Hepatocyte (in vitro differentiated cells): Measurements from ENCODE around the gene PLEKHO1. TPM values are rescaled to one million over a fixed set of nuclear protein-coding genes. Genes with fewer than 3 reads are reported as not detected.
A peak's percentile ranks its signal among the peaks of the same experiment; 100 is the strongest.

ENCODE experiments used
- DNase-seq: peaks from one replicate; pipeline ENCODE4 v3.0.0-alpha.2; 2016; ENCODE audit warnings: low spot score
- H2AFZ ChIP-seq: fragments of 200-600 bp; sonication (generic); 2 replicates; pipeline ENCODE4 v1.6.0; 2016; ENCODE audit warnings: antibody characterized with exemption, mild to moderate bottlenecking
- H3K27ac ChIP-seq: fragments of 200-600 bp; sonication (generic); 2 replicates; pipeline ENCODE4 v1.5.1; 2016; ENCODE audit warnings: mild to moderate bottlenecking
- H3K27me3 ChIP-seq: fragments of 200-600 bp; sonication (generic); 2 replicates; pipeline ENCODE4 v1.6.1; 2016
- H3K36me3 ChIP-seq: fragments of 200-600 bp; sonication (generic); replicated peaks from 2 replicates; pipeline ENCODE4 v1.5.1; 2016; ENCODE audit warnings: low read depth; ENCODE audit not compliant: insufficient read depth
- H3K4me1 ChIP-seq: fragments of 200-600 bp; sonication (generic); 2 replicates; pipeline ENCODE4 v1.5.1; 2016; ENCODE audit warnings: mild to moderate bottlenecking, moderate library complexity; ENCODE audit not compliant: insufficient read depth
- H3K4me2 ChIP-seq: fragments of 200-600 bp; sonication (generic); 2 replicates; pipeline ENCODE4 v1.6.0; 2016
- H3K4me3 ChIP-seq: fragments of 200-600 bp; sonication (generic); 2 replicates; pipeline ENCODE4 v1.5.1; 2016; ENCODE audit warnings: mild to moderate bottlenecking
- H3K79me2 ChIP-seq: fragments of 200-600 bp; sonication (generic); 2 replicates; pipeline ENCODE4 v1.6.0; 2017; ENCODE audit warnings: mild to moderate bottlenecking
- H3K9me2 ChIP-seq: fragments of 200-600 bp; sonication (generic); replicated peaks from 2 replicates; pipeline ENCODE4 v1.6.0; 2017; ENCODE audit warnings: mild to moderate bottlenecking; ENCODE audit not compliant: insufficient read depth
- H3K9me3 ChIP-seq: fragments of 200-600 bp; sonication (generic); 2 replicates; pipeline ENCODE4 v1.5.1; 2016; ENCODE audit warnings: low read depth, mild to moderate bottlenecking
- H4K20me1 ChIP-seq: fragments of 200-600 bp; sonication (generic); 2 replicates; pipeline ENCODE4 v1.6.0; 2016; ENCODE audit warnings: mild to moderate bottlenecking; ENCODE audit not compliant: insufficient read depth, poor library complexity, severe bottlenecking
- CTCF ChIP-seq: fragments of 200-600 bp; sonication (generic); IDR thresholded peaks from 2 replicates; pipeline ENCODE4 v1.5.1; 2016; ENCODE audit warnings: antibody characterized with exemption, mild to moderate bottlenecking; ENCODE audit not compliant: poor library complexity
- EZH2 ChIP-seq: fragments of 200-600 bp; sonication (generic); IDR thresholded peaks from 2 replicates; pipeline ENCODE4 v1.6.1; 2016; ENCODE audit warnings: antibody characterized with exemption, mild to moderate bottlenecking, borderline replicate concordance
- EZH2phosphoT487 ChIP-seq: fragments of 200-600 bp; sonication (generic); IDR thresholded peaks from one replicate; pipeline ENCODE4 v1.6.1; 2018; ENCODE audit warnings: antibody characterized with exemption, mild to moderate bottlenecking, low read depth, moderate library complexity; ENCODE audit not compliant: unreplicated experiment, severe bottlenecking
- WGBS: methylation state at CpG from one replicate; pipeline ENCODE4 v1.1.6; 2016; ENCODE audit warnings: low lambda C conversion rate; ENCODE audit errors: missing lambda C conversion rate; 5-methylcytosine and 5-hydroxymethylcytosine counted together
- polyA plus RNA-seq: library from polyadenylated mRNA; unstranded; fragments of >200 nt; fragmentation: Nextera tagmentation; extraction: Ambion mirVana; gene quantifications from 2 replicates; pipeline ENCODE4 v1.2.1, GENCODE V29; 2016
- total RNA-seq: library from RNA; depleted of rRNA; stranded (reverse); fragments of >200 nt; gene quantifications from 2 replicates; pipeline ENCODE4 v1.2.3, GENCODE V29; 2014

PLEKHO1 gene
- total and polyA plus RNA-seq, 2 experiments from 2014 or later = 23.7 to 33.0 TPM

- no peaks in the 10 kb centered on the region for H3K79me2 ChIP-seq
- H4K20me1 ChIP-seq = no peaks in the 10 kb centered on the region
- TF ChIP-seq EZH2 (no peak), EZH2phosphoT487 (no peak), CTCF (no peak)
- no peak for DNase-seq
- H3K4me2 ChIP-seq = no peak overlapping the region
- H3K27me3 ChIP-seq = no peaks in the 10 kb centered on the region
- no peaks in the 10 kb centered on the region for H3K36me3 ChIP-seq
- 90% methylated on average over 7 of the region's 8 CpGs for WGBS
- H3K27ac ChIP-seq = no peak overlapping the region
- H3K4me1 ChIP-seq = peaks cover 17% of the 10 kb centered on the region
- no peak overlapping the region for H2AFZ ChIP-seq
- no peak overlapping the region for H3K4me3 ChIP-seq
- H3K9me2 ChIP-seq = no peaks in the 10 kb centered on the region
- H3K9me3 ChIP-seq = no peaks in the 10 kb centered on the region
Measured at GRCh38 chr1:150159550-150159949, 9.8 kb downstream of the PLEKHO1 start.

- peak overlapping the region; percentile 95 for H3K27ac ChIP-seq
- H4K20me1 ChIP-seq = no peaks in the 10 kb centered on the region
- 62% methylated on average over 7 of the region's 7 CpGs for WGBS
- no peak overlapping the region for H2AFZ ChIP-seq
- no peak overlapping the region for H3K4me2 ChIP-seq
- no peaks in the 10 kb centered on the region for H3K9me2 ChIP-seq
- TF ChIP-seq EZH2 (no peak), EZH2phosphoT487 (no peak), CTCF (no peak)
- no peaks in the 10 kb centered on the region for H3K36me3 ChIP-seq
- H3K9me3 ChIP-seq = no peaks in the 10 kb centered on the region
- H3K4me3 ChIP-seq = no peak overlapping the region
- H3K27me3 ChIP-seq = no peaks in the 10 kb centered on the region
- H3K79me2 ChIP-seq = no peaks in the 10 kb centered on the region
- DNase-seq = no peak
- H3K4me1 ChIP-seq = peaks cover 17% of the 10 kb centered on the region
Measured at GRCh38 chr1:150160964-150161621, 11.4 kb downstream of the PLEKHO1 start.

- no peaks in the 10 kb centered on the region for H4K20me1 ChIP-seq
- DNase-seq = peak; percentile 43
- no peaks in the 10 kb centered on the region for H3K79me2 ChIP-seq
- no peaks in the 10 kb centered on the region for H3K27me3 ChIP-seq
- H3K27ac ChIP-seq = peak overlapping the region; percentile 95
- H3K4me2 ChIP-seq = peak overlapping the region; percentile 69
- no peak overlapping the region for H2AFZ ChIP-seq
- peak overlapping the region; percentile 1 for H3K4me3 ChIP-seq
- TF ChIP-seq EZH2phosphoT487 = no peak
- TF ChIP-seq CTCF = no peak
- TF ChIP-seq EZH2 = no peak
- H3K9me2 ChIP-seq = no peaks in the 10 kb centered on the region
- H3K36me3 ChIP-seq = no peaks in the 10 kb centered on the region
- 79% methylated on average over 9 of the region's 9 CpGs for WGBS
- H3K4me1 ChIP-seq = peaks cover 17% of the 10 kb centered on the region
- H3K9me3 ChIP-seq = no peaks in the 10 kb centered on the region
Measured at GRCh38 chr1:150161747-150162581, 12.2 kb downstream of the PLEKHO1 start.
